Dendritic cell treated with granulocyte-macrophage colony-stimulating factor and Interleukin-4, amounts not matched to agents 40 ng/mL and 50 ng/mL, for 4 days (primary cell): Measurements from ENCODE around the gene CCAR1.
"Not testable (repeated sequence)": the region's sequence is repeated elsewhere in the genome, so short reads cannot be mapped to it uniquely, and the experiment has no call there.

Experiments
- H3K27ac Mint-ChIP-seq: one replicate; pipeline ENCODE4 v1.8.0; 2022; ENCODE audit warnings: mild to moderate bottlenecking, mixed read lengths
- H3K27me3 Mint-ChIP-seq: one replicate; pipeline ENCODE4 v1.8.0; 2022; ENCODE audit warnings: mild to moderate bottlenecking, mixed read lengths
- H3K36me3 Mint-ChIP-seq: one replicate; pipeline ENCODE4 v1.8.0; 2022; ENCODE audit warnings: low read depth, mixed read lengths
- H3K4me1 Mint-ChIP-seq: one replicate; pipeline ENCODE4 v1.8.0; 2022; ENCODE audit warnings: low read depth, mixed read lengths
- H3K4me3 Mint-ChIP-seq: one replicate; pipeline ENCODE4 v1.8.0; 2022; ENCODE audit warnings: mild to moderate bottlenecking, moderate library complexity, mixed read lengths
- H3K9me3 Mint-ChIP-seq: one replicate; pipeline ENCODE4 v1.8.0; 2022; ENCODE audit warnings: mixed read lengths
- intact Hi-C: fragments of 100-400 bp; cut with micrococcal nuclease; formaldehyde crosslinking; loops from one replicate; pipeline ENCODE4 v1.15.0; 2022

The CCAR1 gene

DNA sequence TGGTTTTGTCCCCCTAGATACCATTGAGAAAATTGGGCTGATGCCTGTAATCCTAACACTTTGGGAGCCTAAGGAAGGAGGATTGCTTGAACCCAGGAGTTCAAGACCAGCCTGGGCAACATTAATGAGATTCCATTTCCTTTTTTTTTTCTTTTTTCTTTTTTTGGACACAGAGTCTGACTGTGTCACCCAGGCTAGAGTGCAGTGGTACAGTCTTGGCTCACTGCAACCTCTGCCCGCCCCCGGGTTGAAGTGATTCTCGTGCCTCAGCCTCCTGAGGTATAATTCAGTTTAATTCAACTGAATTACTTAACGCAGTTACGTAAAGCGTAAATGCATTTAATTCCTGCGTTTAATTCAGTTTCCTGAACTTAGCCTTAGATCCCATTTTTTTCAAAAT lies 13.3 kb downstream of the CCAR1 start:
- Mint-ChIP-seq H3K4me1 (no peaks in the 10 kb centered on the region), H3K27ac (no peak overlapping the region), H3K9me3 (no peaks in the 10 kb centered on the region), H3K36me3 (peaks cover 95% of the 10 kb centered on the region), H3K4me3 (no peak overlapping the region), H3K27me3 (no peaks in the 10 kb centered on the region)
- intact Hi-C loops: no loop called here

GRCh38 chr10:68735119-68735518 lies 14.1 kb downstream of the CCAR1 start:
- no peaks in the 10 kb centered on the region for H3K9me3 Mint-ChIP-seq
- no peak overlapping the region for H3K27ac Mint-ChIP-seq
- H3K36me3 Mint-ChIP-seq: peaks cover 95% of the 10 kb centered on the region
- intact Hi-C loops: no loop called here
- H3K27me3 Mint-ChIP-seq: no peaks in the 10 kb centered on the region
- H3K4me3 Mint-ChIP-seq: no peak overlapping the region
- H3K4me1 Mint-ChIP-seq: no peaks in the 10 kb centered on the region

DNA sequence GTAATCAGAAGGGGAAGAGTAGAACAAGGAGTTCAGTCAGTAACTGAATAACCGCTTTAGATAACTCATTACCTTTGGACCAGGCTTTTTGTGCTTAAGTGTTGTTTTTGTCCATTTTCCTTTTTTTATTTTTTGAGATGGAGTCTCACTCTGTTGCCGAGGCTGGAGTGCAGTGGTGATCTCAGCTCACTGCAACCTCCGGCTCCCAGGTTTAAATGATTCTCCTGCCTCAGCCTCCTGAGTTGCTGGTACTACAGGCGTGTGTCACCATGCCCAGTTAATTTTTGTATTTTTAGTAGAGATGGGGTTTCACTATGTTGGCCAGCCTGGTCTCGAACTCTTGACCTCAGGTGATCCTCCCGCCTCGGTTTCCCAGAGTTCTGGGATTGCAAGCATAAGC lies 14.7 kb downstream of the CCAR1 start:
- peaks cover 89% of the 10 kb centered on the region for H3K36me3 Mint-ChIP-seq
- intact Hi-C loops, H3K4me1 Mint-ChIP-seq, H3K9me3 Mint-ChIP-seq, H3K27ac Mint-ChIP-seq, H3K4me3 Mint-ChIP-seq, H3K27me3 Mint-ChIP-seq: not testable (repeated sequence)

DNA sequence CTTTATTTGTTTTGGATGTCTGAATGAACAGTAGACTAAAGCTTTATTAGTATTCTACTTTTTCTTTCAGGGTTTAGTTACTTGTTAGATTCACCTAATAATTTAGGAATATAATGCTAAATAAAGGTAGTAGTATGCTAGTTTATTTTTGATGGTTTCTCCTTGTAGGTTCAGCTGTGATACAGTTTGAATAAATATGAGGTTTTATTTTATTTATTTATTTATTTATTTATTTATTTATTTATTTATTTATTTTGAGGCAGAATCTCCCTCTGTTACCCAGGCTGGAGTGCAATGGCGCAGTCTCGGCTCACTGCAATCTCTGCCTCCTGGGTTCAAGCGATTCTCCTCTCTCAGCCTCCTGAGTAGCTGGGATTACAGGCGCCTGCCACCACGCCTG lies 19.6 kb downstream of the CCAR1 start:
- H3K4me3 Mint-ChIP-seq, H3K4me1 Mint-ChIP-seq, intact Hi-C loops, H3K27ac Mint-ChIP-seq, H3K9me3 Mint-ChIP-seq, H3K27me3 Mint-ChIP-seq: not testable (repeated sequence)
- peaks cover 82% of the 10 kb centered on the region for H3K36me3 Mint-ChIP-seq

GRCh38 chr10:68742397-68742796 lies 21.4 kb downstream of the CCAR1 start:
- H3K4me3 Mint-ChIP-seq: no peak overlapping the region
- H3K27ac Mint-ChIP-seq: no peak overlapping the region
- no peaks in the 10 kb centered on the region for H3K27me3 Mint-ChIP-seq
- intact Hi-C loops: no loop called here
- H3K36me3 Mint-ChIP-seq: peaks cover 79% of the 10 kb centered on the region
- H3K4me1 Mint-ChIP-seq: no peaks in the 10 kb centered on the region
- no peaks in the 10 kb centered on the region for H3K9me3 Mint-ChIP-seq

GRCh38 chr10:68752711-68753350 lies 31.8 kb downstream of the CCAR1 start:
- intact Hi-C loops: loop anchor here (2.0 to 10.0 kb wide), 4 partner anchors 32 to 418 kb away; partner anchors contain the start of genes CCAR1, DDX21, DDX50 and HNRNPH3
- Mint-ChIP-seq H3K4me3 (peak overlapping the region; percentile 23), H3K27ac (peak overlapping the region; percentile 83), H3K4me1 (peaks cover 14% of the 10 kb centered on the region), H3K36me3 (peaks cover 71% of the 10 kb centered on the region), H3K9me3 (no peaks in the 10 kb centered on the region), H3K27me3 (no peaks in the 10 kb centered on the region)

GRCh38 chr10:68756246-68756645 lies 35.2 kb downstream of the CCAR1 start:
- Mint-ChIP-seq H3K4me1 (peaks cover 9% of the 10 kb centered on the region), H3K27ac (peak overlapping the region; percentile 52), H3K9me3 (no peaks in the 10 kb centered on the region), H3K36me3 (peaks cover 72% of the 10 kb centered on the region), H3K27me3 (no peaks in the 10 kb centered on the region), H3K4me3 (no peak overlapping the region)
- intact Hi-C loops: loop anchor here (10.0 kb wide), 3 partner anchors 149 to 421 kb away; partner anchors contain the start of genes DDX21, DDX50, HNRNPH3 and PBLD

DNA sequence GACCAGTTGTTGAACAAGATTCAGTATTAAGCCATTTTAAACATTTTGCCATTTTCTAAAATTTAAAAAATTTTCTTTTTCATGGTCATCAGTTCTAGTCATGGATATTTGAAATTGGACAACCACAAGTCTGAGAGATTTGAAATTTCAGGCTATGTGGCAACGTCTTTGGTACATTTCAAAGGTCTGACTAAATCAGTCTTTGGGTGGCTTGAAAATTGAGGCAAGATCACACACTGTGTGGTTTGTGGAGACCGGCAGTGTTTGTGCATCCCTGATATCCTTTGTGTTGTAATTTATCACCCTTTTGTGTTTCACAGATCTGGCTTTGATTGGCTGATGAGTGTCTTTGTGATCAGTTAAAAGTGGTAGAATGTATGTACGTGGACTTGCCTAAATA lies 35.7 kb downstream of the CCAR1 start:
- intact Hi-C loops: loop anchor here (10.0 kb wide), 3 partner anchors 148 to 422 kb away; partner anchors contain the start of genes DDX21, DDX50, HNRNPH3 and PBLD

GRCh38 chr10:68759223-68759863 lies 38.3 kb downstream of the CCAR1 start:
- Mint-ChIP-seq H3K9me3 (no peaks in the 10 kb centered on the region), H3K27ac (no peak overlapping the region), H3K27me3 (no peaks in the 10 kb centered on the region), H3K4me3 (no peak overlapping the region), H3K36me3 (peaks cover 94% of the 10 kb centered on the region), H3K4me1 (peaks cover 6% of the 10 kb centered on the region)
- intact Hi-C loops: loop anchor here (10.0 kb wide), 3 partner anchors 145 to 425 kb away; partner anchors contain the start of genes DDX21, DDX50, HNRNPH3 and PBLD

More for the DNA sequence above, 35.7 kb downstream of the CCAR1 start:
- Mint-ChIP-seq H3K4me1 (peaks cover 6% of the 10 kb centered on the region), H3K27me3 (no peaks in the 10 kb centered on the region), H3K9me3 (no peaks in the 10 kb centered on the region), H3K27ac (peak overlapping the region; percentile 52), H3K4me3 (no peak overlapping the region), H3K36me3 (peaks cover 72% of the 10 kb centered on the region)

- Mint-ChIP-seq H3K9me3 (no peaks in the 10 kb centered on the region), H3K36me3 (peaks cover 99% of the 10 kb centered on the region), H3K27me3 (no peaks in the 10 kb centered on the region), H3K27ac (no peak overlapping the region), H3K4me3 (no peak overlapping the region), H3K4me1 (peaks cover 6% of the 10 kb centered on the region)
- intact Hi-C loops: loop anchor here (10.0 kb wide), 3 partner anchors 145 to 425 kb away; partner anchors contain the start of genes DDX21, DDX50, HNRNPH3 and PBLD
Observed at GRCh38 chr10:68759967-68760366, 38.9 kb downstream of the CCAR1 start.

- H3K4me3 Mint-ChIP-seq, H3K27ac Mint-ChIP-seq, intact Hi-C loops, H3K27me3 Mint-ChIP-seq, H3K9me3 Mint-ChIP-seq, H3K4me1 Mint-ChIP-seq: not testable (repeated sequence)
- H3K36me3 Mint-ChIP-seq: peaks cover 97% of the 10 kb centered on the region
Observed at GRCh38 chr10:68767407-68767806, 46.4 kb downstream of the CCAR1 start.

DNA sequence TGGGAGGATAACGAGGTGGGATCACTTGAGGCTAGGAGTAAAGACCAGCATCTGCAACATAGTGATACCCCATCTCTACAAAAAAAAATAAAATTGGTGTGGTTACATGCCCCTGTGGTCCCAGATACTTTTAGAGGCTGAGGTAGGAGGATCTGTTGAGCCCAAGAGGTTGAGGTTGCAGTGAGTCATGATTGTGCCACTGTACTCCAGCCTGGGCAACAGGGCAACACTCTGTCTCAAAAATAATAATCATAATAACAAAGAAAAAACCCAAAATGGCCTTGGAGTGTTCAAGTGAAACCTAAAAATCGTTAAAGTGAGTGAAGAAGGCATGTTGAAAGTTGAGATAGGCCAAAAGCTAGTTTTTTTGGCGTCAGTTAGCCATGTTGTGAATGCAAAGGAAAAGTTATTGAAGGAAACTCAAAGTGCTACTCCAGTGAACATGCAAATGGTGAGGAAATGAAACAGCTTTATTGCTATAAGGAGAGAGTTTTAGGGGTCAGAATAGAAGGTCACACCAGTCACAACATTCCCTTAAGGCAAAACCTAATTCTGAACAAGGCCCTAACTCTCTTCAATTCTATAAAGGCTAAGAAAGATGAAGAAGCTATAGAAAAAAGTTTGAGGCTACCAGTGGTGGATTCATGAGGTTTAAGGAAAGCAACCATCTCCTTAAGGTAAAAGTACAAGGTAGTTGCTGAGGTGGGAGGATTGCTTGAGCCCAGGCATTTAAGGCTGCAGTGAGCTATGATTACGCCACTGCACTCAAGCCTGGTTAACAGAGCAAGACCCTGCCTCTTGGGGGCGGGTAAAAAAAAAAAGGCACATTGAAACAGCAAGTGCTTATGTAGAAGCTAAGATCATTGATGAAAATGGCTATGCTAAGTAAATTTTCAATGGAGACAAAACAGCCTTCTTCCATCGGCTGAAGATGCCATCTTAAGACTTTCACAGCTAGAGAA lies 60.9 kb downstream of the CCAR1 start:
- H3K36me3 Mint-ChIP-seq: peaks cover 100% of the 10 kb centered on the region
- H3K4me3 Mint-ChIP-seq: no peak overlapping the region
- no peaks in the 10 kb centered on the region for H3K9me3 Mint-ChIP-seq
- H3K4me1 Mint-ChIP-seq: no peaks in the 10 kb centered on the region
- H3K27ac Mint-ChIP-seq: no peak overlapping the region
- intact Hi-C loops: no loop called here
- no peaks in the 10 kb centered on the region for H3K27me3 Mint-ChIP-seq

DNA sequence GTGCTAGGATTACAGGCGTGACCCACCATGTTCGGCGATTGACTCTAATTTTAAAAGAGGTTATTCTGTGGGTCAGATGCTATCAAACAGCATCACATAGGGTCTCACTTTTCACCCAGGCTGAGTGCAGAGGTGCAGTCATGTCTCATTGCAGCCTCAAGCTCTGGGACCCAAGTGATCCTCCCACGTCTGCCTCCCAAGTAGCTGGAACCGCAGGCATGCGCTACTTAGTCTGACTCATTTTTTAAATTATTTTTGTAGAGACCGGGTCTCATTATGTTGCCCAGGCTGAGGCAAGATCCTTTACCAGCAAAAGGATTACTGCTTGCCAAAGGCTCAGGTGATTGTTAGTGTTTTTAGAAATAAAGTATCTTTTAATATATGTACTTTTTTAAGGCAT lies 63.4 kb downstream of the CCAR1 start:
- Mint-ChIP-seq H3K27me3 (no peaks in the 10 kb centered on the region), H3K27ac (no peak overlapping the region), H3K36me3 (peaks cover 100% of the 10 kb centered on the region), H3K4me3 (no peak overlapping the region), H3K9me3 (no peaks in the 10 kb centered on the region), H3K4me1 (no peaks in the 10 kb centered on the region)
- intact Hi-C loops: no loop called here

DNA sequence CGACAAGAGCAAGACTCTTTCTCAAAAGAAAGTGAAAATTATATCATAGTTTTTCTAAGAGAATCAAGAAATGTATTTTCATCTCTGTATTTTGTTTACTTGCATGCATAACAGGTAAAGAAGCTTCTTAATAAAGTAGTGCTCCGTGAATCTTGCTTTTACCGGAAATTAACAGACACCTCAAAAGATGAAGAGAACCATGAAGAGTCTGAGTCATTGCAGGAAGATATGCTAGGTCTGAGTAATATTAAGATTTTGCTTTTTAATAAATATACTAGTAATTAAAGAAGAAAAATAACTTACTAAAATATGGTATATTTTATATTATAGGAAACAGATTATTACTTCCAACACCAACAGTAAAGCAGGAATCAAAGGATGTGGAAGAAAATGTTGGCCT lies 66.8 kb downstream of the CCAR1 start:
- Mint-ChIP-seq H3K9me3 (no peaks in the 10 kb centered on the region), H3K27me3 (no peaks in the 10 kb centered on the region), H3K4me1 (no peaks in the 10 kb centered on the region), H3K4me3 (no peak overlapping the region), H3K27ac (no peak overlapping the region), H3K36me3 (peaks cover 93% of the 10 kb centered on the region)
- intact Hi-C loops: no loop called here
